Natural killer cell (primary cell): ENCODE measurements around the gene CTNNA2. TPM values are rescaled to one million over a fixed set of nuclear protein-coding genes. Genes with fewer than 3 reads are reported as not detected.

Experiments used
- ATAC-seq, 3 donors: fragments of 150-1000 bp in 2 of 3; fragments of 200-7000 bp in 1 of 3; cut with Tn5 transposase; 1 replicate in 1 of 3; 2 replicates in 2 of 3; pipeline ENCODE4 v1.10.0; 2021; ENCODE audit warnings: mild to moderate bottlenecking in 2 of 3, moderate library complexity in 2 of 3
- DNase-seq, 2 donors: peaks; one replicate each; pipeline versions ENCODE4 v3.0.0 to v3.0.0-alpha.2; 2013 to 2021; ENCODE audit warnings: mixed read lengths in 1 of 2
- H3K27ac ChIP-seq: one replicate; pipeline ENCODE4 v1.5.1; 2013; ENCODE audit warnings: mild to moderate bottlenecking, low read length
- H3K27me3 ChIP-seq: one replicate; pipeline ENCODE4 v1.6.1; 2013; ENCODE audit warnings: low read length; ENCODE audit not compliant: control insufficient read depth, insufficient read depth
- H3K36me3 ChIP-seq: one replicate; pipeline ENCODE4 v1.6.1; 2013; ENCODE audit warnings: low read length; ENCODE audit not compliant: control insufficient read depth, insufficient read depth
- H3K4me1 ChIP-seq: one replicate; pipeline ENCODE4 v1.6.1; 2013; ENCODE audit warnings: low read length; ENCODE audit not compliant: control insufficient read depth, insufficient read depth
- H3K4me3 ChIP-seq: one replicate; pipeline ENCODE4 v1.5.1; 2013; ENCODE audit warnings: low read length
- H3K9me3 ChIP-seq: one replicate; pipeline ENCODE4 v1.6.1; 2013; ENCODE audit warnings: low read length; ENCODE audit not compliant: control insufficient read depth, insufficient read depth
- H3K27ac Mint-ChIP-seq, 2 donors: one replicate each; pipeline ENCODE4 v1.8.0; 2022; ENCODE audit warnings: mild to moderate bottlenecking in 2 of 2, mixed read lengths in 2 of 2, moderate library complexity in 1 of 2
- H3K27me3 Mint-ChIP-seq, 2 donors: one replicate each; pipeline ENCODE4 v1.8.0; 2022; ENCODE audit warnings: low read depth in 2 of 2, mixed read lengths in 2 of 2
- H3K36me3 Mint-ChIP-seq: one replicate; pipeline ENCODE4 v1.8.0; 2022; ENCODE audit warnings: mixed read lengths
- H3K4me1 Mint-ChIP-seq, 2 donors: one replicate each; pipeline ENCODE4 v1.8.0; 2022; ENCODE audit warnings: mixed read lengths in 2 of 2
- H3K4me3 Mint-ChIP-seq: one replicate; pipeline ENCODE4 v1.8.0; 2022; ENCODE audit warnings: mild to moderate bottlenecking, moderate library complexity, mixed read lengths
- H3K9me3 Mint-ChIP-seq, 2 donors: one replicate each; pipeline ENCODE4 v1.8.0; 2022; ENCODE audit warnings: mixed read lengths in 2 of 2
- CTCF ChIP-seq: fragments of 200-600 bp; IDR thresholded peaks from one replicate; pipeline ENCODE4 v1.8.0; 2022; ENCODE audit warnings: antibody characterized with exemption
- WGBS: methylation state at CpG from one replicate; pipeline ENCODE4 v1.1.7; 2013; ENCODE audit warnings: missing lambda C conversion rate; ENCODE audit not compliant: insufficient coverage; 5-methylcytosine and 5-hydroxymethylcytosine counted together
- intact Hi-C: fragments of 100-400 bp; cut with micrococcal nuclease; formaldehyde crosslinking; loops from one replicate; pipeline ENCODE4 v1.14.2; 2022
- total RNA-seq, 4 donors: library from RNA; stranded (reverse); fragments of 120-200 nt in 1 of 4; gene quantifications; one replicate each; pipeline versions ENCODE4 v1.2.3 to v1.2.4, GENCODE V29; 2013 to 2022

CTNNA2 gene
- total RNA-seq, 3 donors from 2014 or later (not counting 1 experiment from before 2014, with no cell fraction given): not detected

- no peak for TF ChIP-seq CTCF
- DNase-seq (no peak), ATAC-seq (no peak)
- Histone ChIP-seq H3K4me1 (no peaks in the 10 kb centered on the region), H3K27me3 (no peaks in the 10 kb centered on the region), H3K27ac (no peak overlapping the region), H3K36me3 (no peaks in the 10 kb centered on the region), H3K9me3 (peaks cover 6% of the 10 kb centered on the region), H3K4me3 (no peak overlapping the region)
- no peak overlapping the region for H3K4me3 Mint-ChIP-seq
- no peaks in the 10 kb centered on the region for H3K27me3 Mint-ChIP-seq
- intact Hi-C loops: no loop called here
- peaks cover 19 to 24% of the 10 kb centered on the region in 2 donors for H3K9me3 Mint-ChIP-seq
- no peak overlapping the region for H3K27ac Mint-ChIP-seq
- H3K36me3 Mint-ChIP-seq: peaks cover 19% of the 10 kb centered on the region
- no CpG with 5 or more reads among the region's 1 CpG for WGBS
- no peaks in the 10 kb centered on the region for H3K4me1 Mint-ChIP-seq
Observed at GRCh38 chr2:80651435-80651834, 1138.6 kb downstream of the CTNNA2 start.

DNA sequence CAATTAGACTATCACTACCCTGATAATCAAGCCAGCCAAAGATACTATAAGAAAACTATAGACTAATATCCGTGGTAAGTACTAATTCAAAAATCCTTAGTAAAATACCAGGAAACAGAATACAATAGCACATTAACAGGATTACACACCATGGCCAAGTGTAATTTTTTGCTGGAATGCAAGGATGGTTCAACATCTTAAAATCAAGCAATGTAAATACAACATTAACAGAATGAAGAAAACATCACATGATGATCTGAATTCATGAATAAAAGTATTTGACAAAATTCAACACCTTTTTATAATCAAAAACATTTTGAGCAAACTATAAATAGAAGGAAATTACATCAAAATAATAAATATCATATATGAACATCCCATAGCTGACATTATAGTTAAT is 1142.4 kb downstream of the CTNNA2 start:
- ATAC-seq (no peak), DNase-seq (no peak)
- TF ChIP-seq CTCF: no peak
- Histone ChIP-seq H3K9me3 (peaks cover 6% of the 10 kb centered on the region), H3K4me1 (no peaks in the 10 kb centered on the region), H3K27ac (no peak overlapping the region), H3K36me3 (no peaks in the 10 kb centered on the region), H3K4me3 (no peak overlapping the region), H3K27me3 (no peaks in the 10 kb centered on the region)
- Mint-ChIP-seq H3K9me3 (peaks cover 25 to 31% of the 10 kb centered on the region in 2 donors), H3K36me3 (peaks cover 19% of the 10 kb centered on the region), H3K4me3 (no peak overlapping the region), H3K27ac (no peak overlapping the region), H3K4me1 (no peaks in the 10 kb centered on the region), H3K27me3 (no peaks in the 10 kb centered on the region)
- 78% methylated on average over 1 of the region's 1 CpG for WGBS
- intact Hi-C loops: no loop called here

GRCh38 chr2:80670763-80671162 is 1157.9 kb downstream of the CTNNA2 start:
- Histone ChIP-seq H3K36me3 (no peaks in the 10 kb centered on the region), H3K27me3 (no peaks in the 10 kb centered on the region), H3K9me3 (peaks cover 2% of the 10 kb centered on the region), H3K27ac (no peak overlapping the region), H3K4me1 (no peaks in the 10 kb centered on the region), H3K4me3 (no peak overlapping the region)
- 60% methylated on average over 4 of the region's 4 CpGs for WGBS
- no peaks in the 10 kb centered on the region for H3K36me3 Mint-ChIP-seq
- no peaks in the 10 kb centered on the region for H3K4me1 Mint-ChIP-seq
- ATAC-seq (no peak), DNase-seq (no peak)
- peaks cover 9 to 15% of the 10 kb centered on the region in 2 donors for H3K9me3 Mint-ChIP-seq
- no peak overlapping the region for H3K4me3 Mint-ChIP-seq
- H3K27ac Mint-ChIP-seq: no peak overlapping the region
- TF ChIP-seq CTCF: no peak
- intact Hi-C loops: no loop called here
- H3K27me3 Mint-ChIP-seq: no peaks in the 10 kb centered on the region

DNA sequence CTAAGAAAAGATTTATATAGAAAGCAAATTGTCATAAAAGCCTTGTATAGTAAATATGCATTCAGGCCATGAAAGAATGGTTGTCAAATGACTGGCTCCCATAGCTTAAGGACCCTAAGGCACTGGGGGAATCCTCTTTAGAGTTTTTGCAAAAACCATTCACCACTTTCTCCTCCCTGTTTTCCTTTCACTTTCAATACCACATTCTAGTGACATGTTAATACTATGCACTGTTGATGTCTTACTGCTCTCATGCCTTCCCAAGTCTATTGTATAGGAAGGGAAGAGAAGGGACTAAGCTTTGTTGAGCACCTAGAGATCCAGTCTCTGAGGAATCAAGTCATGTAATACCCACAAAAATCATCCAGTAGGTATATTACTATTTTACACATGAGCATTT is 1174.7 kb downstream of the CTNNA2 start:
- Histone ChIP-seq H3K27me3 (no peaks in the 10 kb centered on the region), H3K36me3 (no peaks in the 10 kb centered on the region), H3K9me3 (peaks cover 8% of the 10 kb centered on the region), H3K27ac (no peak overlapping the region), H3K4me3 (no peak overlapping the region), H3K4me1 (no peaks in the 10 kb centered on the region)
- intact Hi-C loops: no loop called here
- TF ChIP-seq CTCF: no peak
- no peaks in the 10 kb centered on the region for H3K27me3 Mint-ChIP-seq
- H3K4me1 Mint-ChIP-seq: no peaks in the 10 kb centered on the region
- H3K27ac Mint-ChIP-seq: no peak overlapping the region
- no peak for ATAC-seq
- no peak for DNase-seq
- H3K4me3 Mint-ChIP-seq: no peak overlapping the region
- H3K9me3 Mint-ChIP-seq: peaks cover 5 to 7% of the 10 kb centered on the region in 2 donors
- H3K36me3 Mint-ChIP-seq: no peaks in the 10 kb centered on the region
